IMR-90 (cell line): ENCODE data around the gene APCDD1. TPM values are rescaled to one million over a fixed set of nuclear protein-coding genes. Genes with fewer than 3 reads are reported as not detected.

Source experiments
- ATAC-seq: fragments of 200-7000 bp; cut with Tn5 transposase; 2 replicates; pipeline ENCODE4 v1.9.1; 2020; ENCODE audit warnings: low read depth, mild to moderate bottlenecking, moderate library complexity
- BruUV-seq: library from RNA; stranded (reverse); fragments of 400-500 nt; replicated peaks from 2 replicates; lab custom pipeline; 2021; lab: Mats Ljungman, UMichigan
- CTCF ChIA-PET: fragments of 300-600 bp; formaldehyde crosslinking; extraction: SDS; loops from one replicate; lab custom pipeline; 2021; ENCODE audit warnings: antibody characterized with exemption; lab: Yijun Ruan, JAX
- POLR2A ChIA-PET: fragments of 300-600 bp; sonication (Branson Sonifier 250); formaldehyde crosslinking; loops from one replicate; lab custom pipeline; 2022; ENCODE audit warnings: antibody characterized with exemption; ENCODE audit not compliant: unreplicated experiment; lab: Charles Lee
- DNase-seq: peaks from one replicate; pipeline ENCODE4 v3.0.0; 2013
- H2AFZ ChIP-seq: replicated peaks from 2 replicates; pipeline ENCODE3; 2013; ENCODE audit warnings: low read length, mild to moderate bottlenecking; ENCODE audit not compliant: poor library complexity
- H2AK5ac ChIP-seq: 2 replicates; pipeline ENCODE4 v1.6.1; 2013; ENCODE audit warnings: low read depth, low read length, inconsistent platforms
- H2AK9ac ChIP-seq: replicated peaks from 2 replicates; pipeline ENCODE3; 2013; ENCODE audit warnings: mild to moderate bottlenecking, low read depth, low read length, moderate library complexity; ENCODE audit not compliant: poor library complexity
- H2BK120ac ChIP-seq: 2 replicates; pipeline ENCODE4 v1.6.1; 2013; ENCODE audit warnings: low read depth, low read length, inconsistent platforms
- H2BK15ac ChIP-seq: 3 replicates; pipeline ENCODE4 v1.6.1; 2013; ENCODE audit warnings: low read depth, low read length, inconsistent platforms
- H2BK20ac ChIP-seq: 2 replicates; pipeline ENCODE4 v1.6.1; 2013; ENCODE audit warnings: low read depth, mild to moderate bottlenecking, inconsistent platforms, low read length, moderate library complexity
- H2BK5ac ChIP-seq: 2 replicates; pipeline ENCODE4 v1.6.1; 2013; ENCODE audit warnings: mild to moderate bottlenecking, low read depth, low read length, inconsistent platforms; ENCODE audit not compliant: poor library complexity, severe bottlenecking
- H3K14ac ChIP-seq: replicated peaks from 2 replicates; pipeline ENCODE4 v1.6.1; 2013; ENCODE audit warnings: low read depth, low read length, inconsistent platforms
- H3K18ac ChIP-seq: 2 replicates; pipeline ENCODE4 v1.6.1; 2013; ENCODE audit warnings: low read depth, low read length, control low read depth
- H3K23ac ChIP-seq: 2 replicates; pipeline ENCODE4 v1.6.1; 2013; ENCODE audit warnings: low read depth, low read length, inconsistent platforms
- H3K27ac ChIP-seq: 2 replicates; pipeline ENCODE4 v1.5.1; 2013; ENCODE audit warnings: mild to moderate bottlenecking, control low read depth, low read length; ENCODE audit not compliant: insufficient read depth
- H3K27me3 ChIP-seq: 2 replicates; pipeline ENCODE4 v1.6.1; 2013; ENCODE audit warnings: low read length; ENCODE audit not compliant: control insufficient read depth, insufficient read depth
- H3K36me3 ChIP-seq: 2 replicates; pipeline ENCODE4 v1.6.1; 2013; ENCODE audit warnings: low read length, mixed read lengths; ENCODE audit not compliant: control insufficient read depth, insufficient read depth
- H3K4ac ChIP-seq: 2 replicates; pipeline ENCODE4 v1.6.1; 2013; ENCODE audit warnings: low read depth, low read length, inconsistent platforms
- H3K4me1 ChIP-seq: 2 replicates; pipeline ENCODE4 v1.6.1; 2013; ENCODE audit warnings: low read length, mixed read lengths; ENCODE audit not compliant: control insufficient read depth, insufficient read depth
- H3K4me2 ChIP-seq: 2 replicates; pipeline ENCODE4 v1.6.1; 2013; ENCODE audit warnings: low read depth, mild to moderate bottlenecking, control low read depth, low read length, moderate library complexity
- H3K4me3 ChIP-seq: 2 replicates; pipeline ENCODE4 v1.5.1; 2013; ENCODE audit warnings: low read depth, mild to moderate bottlenecking, control low read depth, low read length, moderate library complexity; ENCODE audit not compliant: insufficient read depth
- H3K56ac ChIP-seq: 2 replicates; pipeline ENCODE4 v1.6.1; 2013; ENCODE audit warnings: low read length, inconsistent platforms; ENCODE audit not compliant: insufficient read depth; ENCODE audit errors: extremely low read depth
- H3K79me1 ChIP-seq, 2 experiments: 2 replicates each; pipeline ENCODE4 v1.6.1; 2013; ENCODE audit warnings: low read length in 2 of 2, inconsistent platforms in 1 of 2, low read depth in 1 of 2
- H3K9ac ChIP-seq: 2 replicates; pipeline ENCODE4 v1.6.1; 2013; ENCODE audit warnings: low read depth, low read length, control low read depth
- H3K9me1 ChIP-seq: 2 replicates; pipeline ENCODE4 v1.6.1; 2013; ENCODE audit warnings: low read length, inconsistent platforms; ENCODE audit not compliant: insufficient read depth
- H3K9me3 ChIP-seq: 2 replicates; pipeline ENCODE4 v1.6.1; 2013; ENCODE audit warnings: low read length; ENCODE audit not compliant: control insufficient read depth, insufficient read depth
- H4K20me1 ChIP-seq: 2 replicates; pipeline ENCODE4 v1.6.1; 2013; ENCODE audit warnings: low read length, inconsistent platforms; ENCODE audit not compliant: insufficient read depth
- H4K5ac ChIP-seq: 2 replicates; pipeline ENCODE4 v1.6.1; 2013; ENCODE audit warnings: mild to moderate bottlenecking, low read depth, low read length, control low read depth
- H4K8ac ChIP-seq, 2 experiments: 2 replicates each; pipeline ENCODE4 v1.6.1; 2013; ENCODE audit warnings: low read depth in 2 of 2, low read length in 2 of 2, control low read depth in 1 of 2, inconsistent platforms in 1 of 2
- H4K91ac ChIP-seq: 2 replicates; pipeline ENCODE4 v1.6.1; 2013; ENCODE audit warnings: low read depth, low read length, inconsistent platforms; ENCODE audit not compliant: insufficient read depth
- BHLHE40 ChIP-seq: fragments of 150-350 bp; IDR thresholded peaks from 2 replicates; pipeline ENCODE4 v1.6.1; 2016; ENCODE audit warnings: mild to moderate bottlenecking, low read depth, low read length
- MAFK ChIP-seq: IDR thresholded peaks from 2 replicates; pipeline ENCODE4 v1.6.1; 2012; ENCODE audit warnings: low read depth, low read length, improper control_type of control experiment
- MXI1 ChIP-seq: IDR thresholded peaks from 2 replicates; pipeline ENCODE4 v1.6.1; 2012; ENCODE audit warnings: low read depth, mild to moderate bottlenecking, low read length, moderate library complexity, borderline replicate concordance
- POLR2A ChIP-seq: IDR thresholded peaks from 2 replicates; pipeline ENCODE4 v1.6.1; 2012; ENCODE audit warnings: mild to moderate bottlenecking, low read depth, low read length
- RAD21 ChIP-seq: IDR thresholded peaks from 2 replicates; pipeline ENCODE4 v1.6.1; 2012; ENCODE audit warnings: low read length, improper control_type of control experiment
- RCOR1 ChIP-seq: IDR thresholded peaks from 2 replicates; pipeline ENCODE4 v1.6.1; 2012; ENCODE audit warnings: mild to moderate bottlenecking, low read length, improper control_type of control experiment; ENCODE audit not compliant: insufficient replicate concordance
- SMC3 ChIP-seq: fragments of 150-350 bp; IDR thresholded peaks from 2 replicates; pipeline ENCODE4 v1.6.1; 2016; ENCODE audit warnings: low read depth, mild to moderate bottlenecking, antibody characterized with exemption, low read length, moderate library complexity
- WGBS, 2 experiments: methylation state at CpG; one replicate each; pipeline versions ENCODE4 v1.1.5 to v1.1.7; 2013; ENCODE audit warnings: missing lambda C conversion rate in 2 of 2; ENCODE audit not compliant: insufficient read length in 1 of 2; ENCODE audit errors: extremely low coverage in 2 of 2; 5-methylcytosine and 5-hydroxymethylcytosine counted together
- dilution Hi-C: fragments of 300-500 bp; cut with HindIII; formaldehyde crosslinking; loops from one replicate; pipeline ENCODE4 v1.14.3; 2018; ENCODE audit warnings: low sequenced_read_pairs; ENCODE audit not compliant: unreplicated experiment
- in situ Hi-C: fragments of 300-500 bp; cut with MboI; formaldehyde crosslinking; loops from 3 replicates; pipeline ENCODE4 v1.14.3; 2019; ENCODE audit warnings: low sequenced_read_pairs, inconsistent platforms, mixed read lengths
- intact Hi-C: fragments of 100-400 bp; cut with micrococcal nuclease; formaldehyde crosslinking; loops from 2 replicates; pipeline ENCODE4 v1.10.0; 2022
- polyA plus RNA-seq, 3 experiments: library from polyadenylated mRNA; depleted of rRNA; stranded (reverse); fragments of >200 nt; gene quantifications; 2 replicates each; pipeline ENCODE4 v1.2.3, GENCODE V29; 2012; ENCODE audit warnings: low replicate concordance in 1 of 3
- total RNA-seq: library from RNA; depleted of rRNA; stranded (reverse); fragments of >200 nt; gene quantifications from 2 replicates; pipeline ENCODE4 v1.2.3, GENCODE V29; 2012
- TF ChIP-seq, protein P1 (sequence below): conservative IDR thresholded peaks from 2 replicates; pipeline ENCODE4 v1.5.1; 2012; ENCODE audit warnings: mild to moderate bottlenecking, low read depth, low read length, improper control_type of control experiment
- TF ChIP-seq, protein P2 (sequence below): fragments of 150-350 bp; IDR thresholded peaks from 2 replicates; pipeline ENCODE4 v1.6.1; 2017; ENCODE audit warnings: mild to moderate bottlenecking, antibody characterized with exemption, low read length, low read depth

Gene APCDD1
- total and polyA plus RNA-seq, 2 of the 4 experiments (the other 2 are of a cell fraction): 1.1 to 2.2 TPM

DNA sequence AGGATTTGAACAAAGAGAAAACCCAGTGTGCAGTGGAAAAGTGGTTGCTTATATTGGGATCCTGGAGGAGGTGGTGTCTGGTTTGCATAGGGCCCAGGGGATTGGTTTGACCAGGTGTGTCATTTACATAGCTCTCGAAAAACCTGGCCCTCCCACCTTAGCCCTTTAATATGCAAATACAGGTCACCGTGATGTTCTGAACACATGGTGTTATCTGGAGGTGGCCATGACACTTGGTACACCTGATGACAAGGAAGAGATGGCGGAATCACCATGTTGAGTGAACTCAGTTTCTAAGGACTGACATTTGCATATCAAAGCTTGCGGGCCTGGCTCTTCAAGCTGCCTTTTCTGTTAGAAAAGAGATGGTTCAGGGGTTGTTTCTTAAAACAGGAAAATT, 69.1 kb downstream of the APCDD1 start:
- no peaks in the 10 kb centered on the region for H3K36me3 ChIP-seq
- ATAC-seq: no peak
- peaks cover 11% of the 10 kb centered on the region for H3K4me1 ChIP-seq
- H3K9me3 ChIP-seq: no peaks in the 10 kb centered on the region
- intact Hi-C loops: loop anchor here (5.0 to 10.0 kb wide), 3 partner anchors 401 to 839 kb away; no protein-coding TSS in a partner anchor
- no peak overlapping the region for H3K4me3 ChIP-seq
- CTCF ChIA-PET: no interaction called here
- H2BK20ac ChIP-seq: no peak overlapping the region
- TF ChIP-seq BHLHE40: no peak
- TF ChIP-seq MAFK: no peak
- no peak for TF ChIP-seq RAD21
- TF ChIP-seq, protein P1, sequence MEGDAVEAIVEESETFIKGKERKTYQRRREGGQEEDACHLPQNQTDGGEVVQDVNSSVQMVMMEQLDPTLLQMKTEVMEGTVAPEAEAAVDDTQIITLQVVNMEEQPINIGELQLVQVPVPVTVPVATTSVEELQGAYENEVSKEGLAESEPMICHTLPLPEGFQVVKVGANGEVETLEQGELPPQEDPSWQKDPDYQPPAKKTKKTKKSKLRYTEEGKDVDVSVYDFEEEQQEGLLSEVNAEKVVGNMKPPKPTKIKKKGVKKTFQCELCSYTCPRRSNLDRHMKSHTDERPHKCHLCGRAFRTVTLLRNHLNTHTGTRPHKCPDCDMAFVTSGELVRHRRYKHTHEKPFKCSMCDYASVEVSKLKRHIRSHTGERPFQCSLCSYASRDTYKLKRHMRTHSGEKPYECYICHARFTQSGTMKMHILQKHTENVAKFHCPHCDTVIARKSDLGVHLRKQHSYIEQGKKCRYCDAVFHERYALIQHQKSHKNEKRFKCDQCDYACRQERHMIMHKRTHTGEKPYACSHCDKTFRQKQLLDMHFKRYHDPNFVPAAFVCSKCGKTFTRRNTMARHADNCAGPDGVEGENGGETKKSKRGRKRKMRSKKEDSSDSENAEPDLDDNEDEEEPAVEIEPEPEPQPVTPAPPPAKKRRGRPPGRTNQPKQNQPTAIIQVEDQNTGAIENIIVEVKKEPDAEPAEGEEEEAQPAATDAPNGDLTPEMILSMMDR: no peak
- TF ChIP-seq RCOR1: no peak
- no peak for TF ChIP-seq MXI1
- TF ChIP-seq, protein P2, sequence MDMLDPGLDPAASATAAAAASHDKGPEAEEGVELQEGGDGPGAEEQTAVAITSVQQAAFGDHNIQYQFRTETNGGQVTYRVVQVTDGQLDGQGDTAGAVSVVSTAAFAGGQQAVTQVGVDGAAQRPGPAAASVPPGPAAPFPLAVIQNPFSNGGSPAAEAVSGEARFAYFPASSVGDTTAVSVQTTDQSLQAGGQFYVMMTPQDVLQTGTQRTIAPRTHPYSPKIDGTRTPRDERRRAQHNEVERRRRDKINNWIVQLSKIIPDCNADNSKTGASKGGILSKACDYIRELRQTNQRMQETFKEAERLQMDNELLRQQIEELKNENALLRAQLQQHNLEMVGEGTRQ: no peak
- TF ChIP-seq SMC3: no peak
- TF ChIP-seq POLR2A: no peak
- H2AFZ ChIP-seq: no peak overlapping the region
- peaks cover 15% of the 10 kb centered on the region for H4K20me1 ChIP-seq
- no peak overlapping the region for H2AK9ac ChIP-seq
- no peak for DNase-seq
- H2BK15ac ChIP-seq: no peak overlapping the region
- no peak overlapping the region for H2BK5ac ChIP-seq
- H4K5ac ChIP-seq: no peak overlapping the region
- no peaks in the 10 kb centered on the region for H3K27me3 ChIP-seq
- WGBS, 2 experiments: no CpG with 5 or more reads among the region's 4 CpGs
- BruUV-seq: no TSS peak
- no peak overlapping the region for H3K14ac ChIP-seq
- H3K23ac ChIP-seq: no peak overlapping the region
- H4K91ac ChIP-seq: no peak overlapping the region
- no peak overlapping the region for H4K8ac ChIP-seq
- no peak overlapping the region for H2BK120ac ChIP-seq
- no peak overlapping the region for H3K9ac ChIP-seq
- peaks cover 13% of the 10 kb centered on the region for H3K9me1 ChIP-seq
- no peak overlapping the region for H3K4ac ChIP-seq
- H3K79me1 ChIP-seq: peaks cover 4 to 17% of the 10 kb centered on the region in 2 experiments; a peak in 3 of 4 replicates
- no peak overlapping the region for H3K27ac ChIP-seq
- H3K18ac ChIP-seq: no peak overlapping the region
- no peak overlapping the region; the same call in 1 of the 2 replicates for H2AK5ac ChIP-seq
- dilution Hi-C loops: loop anchor here (25.0 kb wide), 1 partner anchor 536 kb away; no protein-coding TSS in a partner anchor
- no peak overlapping the region for H3K4me2 ChIP-seq
- POLR2A ChIA-PET: no interaction called here
- in situ Hi-C loops: loop anchor here (5.0 kb wide), 1 partner anchor 551 kb away; no protein-coding TSS in a partner anchor
- H3K56ac ChIP-seq: no peak overlapping the region
